HL-60 (cell line): ENCODE results near the gene FGF14.

Experiments
- DNase-seq, 2 experiments: peaks; one replicate each; pipeline ENCODE4 v3.0.0-alpha.2; 2010 to 2020; ENCODE audit warnings: low read depth in 1 of 2, low spot score in 1 of 2
- H3K27ac ChIP-seq: fragments of 250-450 bp; sonication (Bioruptor Pico); replicated peaks from 2 replicates; pipeline ENCODE4 v1.5.1; 2020; ENCODE audit warnings: mild to moderate bottlenecking, moderate library complexity
- H3K27me3 ChIP-seq: fragments of 250-450 bp; sonication (Bioruptor Pico); 2 replicates; pipeline ENCODE4 v1.5.1; 2021; ENCODE audit warnings: mild to moderate bottlenecking, moderate library complexity; ENCODE audit not compliant: insufficient read depth, poor library complexity, severe bottlenecking
- H3K4me3 ChIP-seq: replicated peaks from 2 replicates; pipeline ENCODE4 v1.5.1; 2011; ENCODE audit warnings: mild to moderate bottlenecking, control low read depth, low read length; ENCODE audit not compliant: insufficient read depth
- GABPA ChIP-seq: IDR thresholded peaks from 2 replicates; pipeline ENCODE4 v1.6.1; 2012; ENCODE audit warnings: low read depth
- POLR2AphosphoS5 ChIP-seq: IDR thresholded peaks from 2 replicates; pipeline ENCODE4 v1.6.1; 2012; ENCODE audit warnings: low read depth
- SPI1 ChIP-seq: IDR thresholded peaks from 2 replicates; pipeline ENCODE4 v1.6.1; 2012; ENCODE audit warnings: low read depth, mild to moderate bottlenecking, borderline replicate concordance
- TF ChIP-seq, protein P1 (sequence below): IDR thresholded peaks from 2 replicates; pipeline ENCODE4 v1.6.1; 2012; ENCODE audit warnings: low read depth; ENCODE audit not compliant: insufficient replicate concordance
- TF ChIP-seq, protein P2 (sequence below): IDR thresholded peaks from one replicate; pipeline ENCODE4 v1.5.1; 2011; ENCODE audit warnings: low read length, control low read depth, inconsistent platforms; ENCODE audit not compliant: insufficient read depth

Gene FGF14

DNA sequence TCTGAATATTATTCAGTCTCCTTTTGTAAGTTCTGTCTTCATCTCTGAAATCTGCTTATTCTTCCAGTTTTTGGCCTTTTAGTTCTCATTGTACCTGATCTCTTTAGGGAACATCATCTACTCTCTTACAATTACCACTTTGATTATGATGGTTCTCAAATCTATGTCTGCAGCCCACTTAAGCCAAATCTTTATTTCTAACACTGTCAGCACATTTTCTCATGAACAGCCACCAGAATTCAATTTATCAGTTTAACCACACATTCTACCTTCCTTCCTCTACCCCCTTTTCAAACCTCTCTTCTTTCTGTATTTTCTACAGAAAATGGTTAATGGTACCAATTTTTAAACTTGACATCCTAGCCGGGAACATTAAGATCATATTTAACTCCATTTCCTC is 175.3 kb downstream of the FGF14 start:
- no peak for DNase-seq
- TF ChIP-seq, protein P1, sequence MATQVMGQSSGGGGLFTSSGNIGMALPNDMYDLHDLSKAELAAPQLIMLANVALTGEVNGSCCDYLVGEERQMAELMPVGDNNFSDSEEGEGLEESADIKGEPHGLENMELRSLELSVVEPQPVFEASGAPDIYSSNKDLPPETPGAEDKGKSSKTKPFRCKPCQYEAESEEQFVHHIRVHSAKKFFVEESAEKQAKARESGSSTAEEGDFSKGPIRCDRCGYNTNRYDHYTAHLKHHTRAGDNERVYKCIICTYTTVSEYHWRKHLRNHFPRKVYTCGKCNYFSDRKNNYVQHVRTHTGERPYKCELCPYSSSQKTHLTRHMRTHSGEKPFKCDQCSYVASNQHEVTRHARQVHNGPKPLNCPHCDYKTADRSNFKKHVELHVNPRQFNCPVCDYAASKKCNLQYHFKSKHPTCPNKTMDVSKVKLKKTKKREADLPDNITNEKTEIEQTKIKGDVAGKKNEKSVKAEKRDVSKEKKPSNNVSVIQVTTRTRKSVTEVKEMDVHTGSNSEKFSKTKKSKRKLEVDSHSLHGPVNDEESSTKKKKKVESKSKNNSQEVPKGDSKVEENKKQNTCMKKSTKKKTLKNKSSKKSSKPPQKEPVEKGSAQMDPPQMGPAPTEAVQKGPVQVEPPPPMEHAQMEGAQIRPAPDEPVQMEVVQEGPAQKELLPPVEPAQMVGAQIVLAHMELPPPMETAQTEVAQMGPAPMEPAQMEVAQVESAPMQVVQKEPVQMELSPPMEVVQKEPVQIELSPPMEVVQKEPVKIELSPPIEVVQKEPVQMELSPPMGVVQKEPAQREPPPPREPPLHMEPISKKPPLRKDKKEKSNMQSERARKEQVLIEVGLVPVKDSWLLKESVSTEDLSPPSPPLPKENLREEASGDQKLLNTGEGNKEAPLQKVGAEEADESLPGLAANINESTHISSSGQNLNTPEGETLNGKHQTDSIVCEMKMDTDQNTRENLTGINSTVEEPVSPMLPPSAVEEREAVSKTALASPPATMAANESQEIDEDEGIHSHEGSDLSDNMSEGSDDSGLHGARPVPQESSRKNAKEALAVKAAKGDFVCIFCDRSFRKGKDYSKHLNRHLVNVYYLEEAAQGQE = no peak
- TF ChIP-seq POLR2AphosphoS5 (no peak), SPI1 (no peak), GABPA (no peak)
- TF ChIP-seq, protein P2, sequence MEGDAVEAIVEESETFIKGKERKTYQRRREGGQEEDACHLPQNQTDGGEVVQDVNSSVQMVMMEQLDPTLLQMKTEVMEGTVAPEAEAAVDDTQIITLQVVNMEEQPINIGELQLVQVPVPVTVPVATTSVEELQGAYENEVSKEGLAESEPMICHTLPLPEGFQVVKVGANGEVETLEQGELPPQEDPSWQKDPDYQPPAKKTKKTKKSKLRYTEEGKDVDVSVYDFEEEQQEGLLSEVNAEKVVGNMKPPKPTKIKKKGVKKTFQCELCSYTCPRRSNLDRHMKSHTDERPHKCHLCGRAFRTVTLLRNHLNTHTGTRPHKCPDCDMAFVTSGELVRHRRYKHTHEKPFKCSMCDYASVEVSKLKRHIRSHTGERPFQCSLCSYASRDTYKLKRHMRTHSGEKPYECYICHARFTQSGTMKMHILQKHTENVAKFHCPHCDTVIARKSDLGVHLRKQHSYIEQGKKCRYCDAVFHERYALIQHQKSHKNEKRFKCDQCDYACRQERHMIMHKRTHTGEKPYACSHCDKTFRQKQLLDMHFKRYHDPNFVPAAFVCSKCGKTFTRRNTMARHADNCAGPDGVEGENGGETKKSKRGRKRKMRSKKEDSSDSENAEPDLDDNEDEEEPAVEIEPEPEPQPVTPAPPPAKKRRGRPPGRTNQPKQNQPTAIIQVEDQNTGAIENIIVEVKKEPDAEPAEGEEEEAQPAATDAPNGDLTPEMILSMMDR = no peak
- no peak overlapping the region for H3K4me3 ChIP-seq
- no peak overlapping the region for H3K27ac ChIP-seq
- H3K27me3 ChIP-seq = no peaks in the 10 kb centered on the region

DNA sequence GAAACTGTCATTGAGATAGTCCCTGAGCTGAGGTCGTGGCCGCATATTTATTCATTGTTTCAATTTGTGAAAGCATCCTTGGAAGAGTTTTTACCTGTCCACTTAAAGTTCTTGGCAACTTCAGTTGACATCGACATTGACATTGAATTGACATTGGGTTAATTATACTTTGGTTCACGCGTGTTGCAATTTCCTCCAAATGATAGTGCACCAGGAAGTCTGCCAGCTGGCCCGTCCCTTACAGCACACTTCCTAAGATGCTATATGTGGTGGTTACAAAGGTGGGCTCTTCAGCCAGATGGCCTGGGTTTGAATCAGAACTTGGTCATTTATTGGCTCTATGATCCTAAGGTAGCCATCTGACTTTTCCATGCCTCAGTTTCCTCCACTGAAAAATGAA is 176.0 kb downstream of the FGF14 start:
- no peak overlapping the region for H3K27ac ChIP-seq
- H3K27me3 ChIP-seq = no peaks in the 10 kb centered on the region
- no peak overlapping the region for H3K4me3 ChIP-seq
- no peak for DNase-seq
- TF ChIP-seq POLR2AphosphoS5 (no peak), GABPA (no peak), SPI1 (no peak)
- TF ChIP-seq, protein P1 = no peak
- TF ChIP-seq, protein P2 = no peak

DNA sequence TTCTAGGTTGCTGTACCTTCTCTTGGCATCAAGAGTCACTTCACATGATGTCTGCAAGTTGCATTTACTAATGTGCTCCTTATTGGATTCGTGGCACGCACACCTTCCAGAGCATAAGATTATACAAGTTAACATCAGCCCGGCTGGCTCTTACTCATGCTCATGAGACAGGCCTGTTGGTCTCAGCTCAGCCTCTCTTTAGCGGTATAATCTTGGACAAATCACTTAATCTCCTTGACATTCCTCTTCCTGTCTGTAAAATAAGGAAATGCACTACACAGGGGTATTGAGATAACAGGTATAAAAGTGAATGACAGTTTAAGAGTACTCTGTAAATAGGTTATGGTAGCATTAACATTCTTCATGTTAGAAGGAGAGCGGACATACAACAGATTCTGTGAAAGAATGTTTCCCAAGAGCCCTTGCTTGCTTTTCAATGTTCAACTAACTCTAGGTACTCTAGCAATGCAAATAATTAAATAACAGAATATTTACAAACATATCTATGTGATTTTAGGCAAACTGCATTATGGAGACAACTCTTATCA is 181.1 kb downstream of the FGF14 start:
- TF ChIP-seq, protein P1 = no peak
- TF ChIP-seq SPI1 (no peak), GABPA (no peak), POLR2AphosphoS5 (no peak)
- TF ChIP-seq, protein P2 = no peak
- DNase-seq = no peak
- H3K27me3 ChIP-seq = no peaks in the 10 kb centered on the region
- H3K27ac ChIP-seq = no peak overlapping the region
- H3K4me3 ChIP-seq = no peak overlapping the region
